WTC11 (cell line): ENCODE measurements around the gene IQCC.

Source experiments
- CTCF ChIP-seq: fragments of 200-600 bp; IDR thresholded peaks from 2 replicates; pipeline ENCODE4 v1.8.0; 2022; ENCODE audit warnings: antibody characterized with exemption
- FOXJ3 ChIP-seq: sonication (generic); formaldehyde crosslinking; IDR thresholded peaks from 2 replicates; pipeline ENCODE4 v1.9.0; 2021; ENCODE audit warnings: missing genetic modification reagents, mild to moderate bottlenecking, borderline replicate concordance
- RELA ChIP-seq: sonication (generic); formaldehyde crosslinking; IDR thresholded peaks from 2 replicates; pipeline ENCODE4 v1.8.1; 2022; ENCODE audit warnings: missing genetic modification reagents, mild to moderate bottlenecking, borderline replicate concordance

DNA sequence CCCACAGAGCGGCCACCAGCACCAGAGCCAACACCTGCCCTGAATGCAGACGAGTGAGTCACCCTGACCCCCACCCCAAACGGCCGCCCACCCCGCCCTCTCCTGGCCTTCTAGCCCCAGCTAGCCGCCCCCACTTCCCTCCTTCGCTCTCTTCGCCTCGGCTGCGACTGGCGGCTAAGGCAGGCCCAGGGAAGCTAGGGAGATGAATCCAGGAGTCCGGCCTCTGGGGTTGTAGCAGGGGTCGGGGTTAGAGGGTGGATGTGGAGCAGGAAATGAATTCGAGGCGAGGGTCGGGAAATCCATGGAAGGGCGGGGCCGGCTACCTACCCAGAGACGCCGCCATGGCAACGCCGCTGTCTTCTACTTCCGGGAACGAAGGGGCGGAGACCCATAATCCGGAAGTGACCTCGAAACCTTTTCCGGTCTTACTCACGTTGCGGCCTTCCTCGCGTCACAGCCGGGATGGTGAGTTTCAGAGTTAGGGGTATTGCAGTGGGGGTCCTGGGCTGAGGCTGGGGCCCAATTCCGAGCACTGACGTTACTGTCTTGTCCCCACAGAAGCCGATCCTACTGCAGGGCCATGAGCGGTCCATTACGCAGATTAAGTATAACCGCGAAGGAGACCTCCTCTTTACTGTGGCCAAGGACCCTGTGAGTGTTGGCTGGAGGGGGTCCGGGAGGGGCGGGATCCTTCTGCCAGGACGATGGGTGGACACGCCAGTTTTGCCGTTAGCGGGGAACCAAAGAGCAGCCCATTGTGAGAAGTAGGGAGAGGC lies 16.7 kb downstream of the IQCC start, which contains the start of the genes EIF3I and TMEM234:
- TF ChIP-seq RELA (CRISPR knock-in tag) (no peak), FOXJ3 (CRISPR knock-in tag) (no peak), CTCF (no peak)
